Measurements from ENCODE around the gene CLDN19.
A peak's percentile ranks its signal among the peaks of the same experiment; 100 is the strongest.

Gene CLDN19, protein sequence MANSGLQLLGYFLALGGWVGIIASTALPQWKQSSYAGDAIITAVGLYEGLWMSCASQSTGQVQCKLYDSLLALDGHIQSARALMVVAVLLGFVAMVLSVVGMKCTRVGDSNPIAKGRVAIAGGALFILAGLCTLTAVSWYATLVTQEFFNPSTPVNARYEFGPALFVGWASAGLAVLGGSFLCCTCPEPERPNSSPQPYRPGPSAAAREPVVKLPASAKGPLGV

DNA sequence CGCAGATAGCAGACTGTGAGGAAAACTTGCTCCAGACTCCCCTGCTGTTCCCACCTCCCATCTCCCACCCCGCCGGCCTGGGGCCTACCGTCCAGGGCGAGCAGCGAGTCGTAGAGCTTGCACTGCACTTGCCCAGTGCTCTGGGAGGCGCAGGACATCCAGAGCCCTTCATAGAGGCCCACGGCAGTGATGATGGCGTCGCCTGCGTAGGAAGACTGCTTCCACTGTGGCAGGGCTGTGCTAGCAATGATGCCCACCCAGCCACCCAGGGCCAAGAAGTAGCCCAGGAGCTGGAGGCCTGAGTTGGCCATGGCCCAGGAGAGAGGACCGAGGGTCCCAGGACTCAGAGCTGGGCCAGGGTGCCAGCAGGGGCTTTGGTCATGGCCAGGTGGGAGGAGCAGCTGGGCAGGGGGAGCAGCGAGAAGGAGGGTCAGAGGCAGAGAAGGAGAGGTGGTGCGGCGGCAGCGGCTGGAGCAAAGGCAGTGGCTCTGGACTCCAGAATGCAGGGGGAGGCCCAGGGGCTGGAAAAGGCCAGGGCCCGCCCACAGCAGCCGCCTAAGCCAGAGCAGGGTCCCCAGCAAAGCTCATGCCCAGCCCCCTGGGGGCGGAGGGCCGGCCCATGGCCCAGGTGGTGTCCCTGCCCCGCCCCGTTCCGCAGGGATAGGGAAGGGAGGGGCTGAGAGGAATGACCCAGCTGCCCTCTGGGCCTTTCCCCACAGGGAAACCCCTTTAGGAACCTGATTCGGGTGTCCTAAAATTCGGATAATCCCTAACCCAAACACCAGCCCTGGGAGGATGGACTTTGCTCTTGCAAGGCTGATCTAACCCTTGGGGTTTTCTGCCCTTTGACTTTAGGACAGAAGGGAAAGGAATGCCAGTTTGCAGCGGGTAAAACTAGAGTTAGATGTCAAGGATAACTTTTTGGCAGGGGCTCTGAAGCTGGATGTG is at the start of gene CLDN19:
TSS of gene CLDN19 (minus strand) at position 484 of the 948 bp plus-strand sequence. CDS start at position 311, 173 bp downstream.
- no peak for DNase-seq (ENCODE audit: low read depth)

DNA sequence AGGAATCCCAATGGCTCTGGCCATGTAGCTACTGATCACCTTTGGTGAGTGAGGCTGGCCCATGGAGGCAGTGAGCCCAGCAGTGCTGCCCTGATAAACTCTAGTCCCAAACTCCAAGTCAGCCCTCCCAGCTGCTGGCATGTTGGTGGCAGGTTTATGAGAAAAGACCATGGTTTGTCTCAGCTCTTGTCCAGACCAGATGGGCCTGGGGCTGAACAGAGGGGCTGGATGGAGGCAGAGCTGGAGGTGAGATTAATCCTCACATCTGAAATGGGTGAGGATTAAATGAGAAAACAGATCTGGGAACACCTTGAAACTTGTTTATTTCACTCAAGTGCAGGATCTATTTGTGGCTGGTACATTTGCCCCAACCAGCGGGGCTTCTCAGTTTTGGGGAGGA is 48.0 kb upstream of the CLDN19 start:
- DNase-seq (ENCODE audit: low read depth), result no peak

DNA sequence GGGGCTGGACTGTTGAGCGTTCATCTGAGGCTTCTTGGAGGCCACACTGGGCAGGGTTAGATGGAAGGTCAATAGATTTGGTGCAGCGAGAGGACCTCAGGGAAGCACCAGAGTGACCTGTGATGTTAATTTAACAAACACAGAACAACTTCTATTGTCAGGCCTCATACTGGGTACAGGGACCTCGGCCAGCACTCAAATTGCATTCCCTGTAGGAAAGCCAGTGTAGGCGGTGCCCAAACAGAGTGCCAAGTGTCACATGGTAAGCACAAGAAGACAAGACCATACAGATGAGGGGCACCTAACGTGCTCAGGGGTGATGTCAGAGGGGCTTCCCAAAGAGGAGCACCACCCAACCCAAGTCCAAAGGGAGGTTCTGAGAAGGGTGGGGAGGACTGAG is 46.1 kb upstream of the CLDN19 start:
- DNase-seq (ENCODE audit: low read depth), result no peak

DNA sequence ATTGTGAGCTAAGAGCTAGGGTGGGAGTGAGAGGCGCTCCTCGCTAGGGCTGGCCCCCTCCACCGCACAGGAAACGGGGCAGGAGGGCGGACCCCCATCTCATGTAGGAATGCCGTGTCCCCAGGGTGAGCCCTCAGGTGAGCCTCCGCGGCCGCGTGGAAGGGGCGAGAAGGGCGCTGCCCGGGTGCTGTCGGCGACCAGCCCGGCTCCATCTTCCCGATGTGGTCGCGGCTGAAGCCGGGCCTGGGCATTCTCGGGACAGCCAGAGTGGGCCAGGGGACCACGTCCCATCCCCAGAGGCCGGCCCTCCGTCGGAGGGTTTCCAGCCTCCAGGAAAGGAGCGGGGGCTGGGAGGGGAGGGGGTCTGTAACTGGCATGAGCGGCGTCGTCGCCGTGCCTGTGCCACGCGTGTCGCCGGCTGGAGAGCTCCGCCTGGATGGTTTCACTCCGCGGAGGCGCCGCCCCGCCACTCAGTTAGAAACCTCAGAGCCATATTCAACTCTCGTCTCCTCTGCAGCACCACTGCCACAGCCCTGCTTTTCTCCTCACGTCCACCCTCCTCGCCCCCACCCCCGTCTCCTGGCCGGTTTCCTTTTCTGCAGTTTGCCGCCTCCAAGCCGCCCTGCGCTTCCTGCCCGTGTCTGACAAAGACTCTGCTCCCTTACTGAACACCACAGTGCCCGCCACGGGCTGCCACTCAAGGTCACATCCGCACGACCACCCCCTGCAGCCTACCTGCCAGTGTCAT is 45.1 kb upstream of the CLDN19 start, which contains the start of gene TMEM269:
TSS of gene TMEM269 (plus strand) at position 46 of the 748 bp plus-strand sequence. CDS start 4,903 bp downstream, outside the sequence.
- DNase-seq (ENCODE audit: low read depth), result peak; percentile 6

DNA sequence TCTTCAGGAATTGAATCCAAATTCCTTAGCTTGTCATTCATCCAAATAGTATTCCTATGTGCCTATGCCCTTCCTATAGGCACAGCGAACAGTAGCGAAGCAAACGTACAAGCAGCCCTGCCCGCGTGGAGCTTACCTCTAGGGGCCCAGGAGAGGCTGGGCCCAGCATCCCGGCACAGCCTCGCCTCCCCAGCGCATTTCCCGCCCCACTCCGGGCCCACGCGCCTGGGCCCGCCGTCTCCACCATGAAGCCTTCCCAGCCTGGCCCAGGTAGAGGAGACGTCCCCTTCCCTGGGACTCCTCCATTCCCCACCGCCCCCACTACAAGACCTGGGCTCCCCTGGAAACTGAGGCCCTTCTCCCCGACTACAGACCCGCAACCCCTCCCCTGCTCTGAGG is 44.5 kb upstream of the CLDN19 start:
- DNase-seq (ENCODE audit: low read depth), result no peak

DNA sequence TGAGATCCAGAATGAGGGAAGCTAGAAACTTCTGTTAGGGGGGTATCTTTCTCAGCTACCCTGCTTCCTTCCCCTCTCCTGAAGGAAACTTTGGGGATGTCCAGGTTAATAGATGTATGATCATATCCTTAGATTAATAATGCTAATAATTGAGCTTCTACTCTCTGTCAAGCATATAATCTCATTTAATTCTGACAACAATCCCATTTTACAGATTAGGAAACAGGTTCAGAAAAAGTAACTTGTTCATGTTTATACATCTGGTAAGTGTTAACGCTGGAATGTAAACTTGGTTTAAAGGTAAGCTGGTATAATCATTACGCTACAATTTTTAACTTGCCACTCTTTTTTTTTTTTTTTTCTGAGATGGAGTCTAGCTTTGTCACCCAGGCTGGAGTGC is 43.1 kb upstream of the CLDN19 start:
- DNase-seq (ENCODE audit: low read depth), result no peak

DNA sequence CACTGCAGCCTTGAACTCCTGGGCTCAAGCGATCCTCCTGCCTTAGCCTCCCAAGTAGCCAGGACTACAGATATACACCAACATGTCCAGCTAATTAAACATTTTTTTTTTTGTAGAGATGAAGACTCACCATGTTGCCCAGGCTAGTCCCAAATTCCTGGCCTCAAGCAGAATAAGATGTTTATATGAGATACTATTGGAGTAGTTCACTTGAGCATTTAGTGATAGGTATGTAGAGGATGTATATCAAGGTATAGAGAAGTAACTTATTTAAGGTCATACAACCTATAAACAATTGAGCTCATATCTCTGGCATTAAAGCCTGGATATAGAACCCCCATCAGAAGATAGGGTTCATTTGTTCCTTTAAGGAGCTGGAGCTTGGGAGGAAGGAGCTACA is 40.1 kb upstream of the CLDN19 start:
- no peak for DNase-seq (ENCODE audit: low read depth)

DNA sequence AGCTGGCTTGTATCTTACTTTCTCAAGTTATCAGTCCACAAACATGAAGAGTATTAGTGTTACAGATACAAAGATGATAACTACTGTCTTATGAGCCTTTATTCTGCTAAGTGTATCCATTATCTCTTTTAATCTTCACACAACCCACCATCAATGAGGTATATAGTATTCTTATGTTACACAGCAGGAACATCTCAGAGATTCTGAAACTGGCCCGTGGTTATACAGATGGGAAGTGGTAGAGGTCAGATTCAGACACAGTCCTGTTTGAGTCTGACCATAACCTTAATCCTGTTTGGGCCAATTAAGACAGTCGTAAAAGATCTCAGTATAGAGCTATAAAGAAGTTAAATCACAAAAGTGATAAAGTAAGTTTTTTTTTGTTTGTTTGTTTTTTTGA is 39.7 kb upstream of the CLDN19 start:
- no peak for DNase-seq (ENCODE audit: low read depth)

DNA sequence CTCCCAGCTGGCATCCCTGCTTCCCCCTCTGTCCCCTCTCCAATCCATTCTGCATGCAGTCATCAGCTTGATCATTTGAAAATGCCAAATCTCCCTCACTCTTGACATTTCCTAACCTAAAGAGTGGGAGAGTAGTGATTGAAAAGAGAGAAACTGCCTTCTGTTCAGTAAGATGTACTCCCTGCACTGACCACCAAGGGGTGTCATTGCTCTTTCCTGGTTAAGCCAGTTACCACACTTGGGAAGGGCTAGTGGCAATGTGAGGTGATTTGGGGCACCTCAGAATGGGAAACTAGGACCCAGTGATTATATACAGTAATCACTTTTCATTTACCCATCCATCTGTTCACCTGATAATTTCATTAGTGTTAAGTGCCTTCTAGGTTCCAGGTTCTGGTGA is 37.8 kb upstream of the CLDN19 start:
- DNase-seq (ENCODE audit: low read depth), result no peak

DNA sequence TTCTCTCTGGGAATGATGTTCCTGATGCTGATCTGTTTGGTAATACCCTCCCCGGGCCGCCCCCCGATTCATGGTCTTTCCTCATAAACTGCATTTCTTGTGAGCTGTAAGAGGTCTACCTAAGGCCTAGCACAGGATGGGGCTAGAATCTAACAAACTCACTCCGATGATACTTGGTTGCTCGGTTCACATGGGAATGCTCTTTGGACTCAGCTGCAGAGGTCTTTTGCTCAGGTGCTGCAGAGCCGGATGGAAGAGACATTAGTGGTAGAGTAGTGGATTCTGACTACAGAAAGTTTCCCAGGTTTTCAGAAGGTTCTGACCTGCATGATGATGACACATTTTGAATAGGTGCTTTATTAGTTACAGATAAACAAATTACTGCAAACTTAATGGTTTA is 36.5 kb upstream of the CLDN19 start:
- DNase-seq (ENCODE audit: low read depth), result no peak

DNA sequence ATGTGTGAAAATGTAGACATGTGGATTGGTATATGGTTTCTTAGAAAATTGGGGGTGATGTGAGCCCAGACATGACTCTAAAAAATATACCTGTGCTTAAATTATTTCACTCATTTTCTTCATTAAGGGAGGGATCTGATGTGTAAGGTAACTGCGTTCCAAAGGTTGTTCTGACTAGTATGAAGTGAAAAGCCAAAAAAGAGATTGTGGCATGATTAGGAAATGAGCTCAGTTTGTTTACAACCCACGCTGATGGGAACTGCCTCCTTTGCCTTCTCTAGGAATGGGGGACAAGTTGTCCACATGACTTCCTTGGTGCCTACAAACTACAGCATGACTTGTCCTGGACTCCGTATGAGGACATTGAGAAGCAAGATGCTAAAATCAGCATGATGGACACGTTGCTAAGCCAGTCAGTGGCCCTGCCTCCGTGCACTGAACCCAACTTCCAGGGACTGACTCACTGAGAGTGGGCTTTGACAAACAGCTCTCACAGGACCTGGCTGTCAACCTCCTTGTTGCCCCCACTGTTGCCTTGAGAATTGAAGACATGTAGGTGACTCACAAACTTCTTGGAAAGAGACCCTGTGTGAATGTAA is 35.0 kb upstream of the CLDN19 start:
- no peak for DNase-seq (ENCODE audit: low read depth)

DNA sequence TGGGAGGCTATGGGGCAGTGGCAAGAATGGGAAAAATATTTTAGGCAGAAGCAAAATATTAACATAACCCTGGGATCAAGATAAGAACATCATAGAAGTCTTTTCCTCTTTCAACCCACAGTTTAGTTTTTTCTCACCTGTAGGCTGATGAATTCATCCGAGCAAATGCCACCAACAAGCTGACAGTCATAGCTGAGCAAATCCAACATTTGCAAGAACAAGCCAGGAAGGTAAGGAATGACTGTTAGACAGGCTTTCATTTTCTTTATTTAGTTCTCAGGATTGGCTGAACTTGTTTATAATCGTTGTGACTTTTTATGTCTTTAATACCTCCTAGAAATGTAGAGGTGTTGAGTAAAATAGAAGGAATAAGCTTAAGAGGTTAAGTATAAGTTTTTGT is 33.4 kb upstream of the CLDN19 start:
- no peak for DNase-seq (ENCODE audit: low read depth)

DNA sequence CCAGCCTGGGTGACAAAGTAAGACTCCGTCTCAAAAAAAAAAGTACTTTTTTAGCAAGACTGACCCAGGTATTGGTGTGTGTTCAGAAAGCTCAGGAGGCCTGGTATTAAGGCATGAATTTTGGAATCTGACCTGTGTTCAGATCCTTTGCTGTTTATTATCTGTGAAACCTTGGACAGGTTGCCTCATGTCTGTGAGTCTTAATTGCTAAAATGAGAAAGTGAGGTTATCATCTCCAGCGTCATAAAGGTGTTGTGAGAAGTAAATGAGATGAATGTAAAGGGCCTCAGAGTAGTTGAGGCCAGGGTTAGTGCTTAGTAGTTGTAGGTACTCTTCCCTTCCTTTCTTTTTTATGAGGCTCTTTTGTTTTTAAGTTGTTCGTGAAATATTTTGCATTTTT is 29.8 kb upstream of the CLDN19 start:
- DNase-seq (ENCODE audit: low read depth), result no peak

DNA sequence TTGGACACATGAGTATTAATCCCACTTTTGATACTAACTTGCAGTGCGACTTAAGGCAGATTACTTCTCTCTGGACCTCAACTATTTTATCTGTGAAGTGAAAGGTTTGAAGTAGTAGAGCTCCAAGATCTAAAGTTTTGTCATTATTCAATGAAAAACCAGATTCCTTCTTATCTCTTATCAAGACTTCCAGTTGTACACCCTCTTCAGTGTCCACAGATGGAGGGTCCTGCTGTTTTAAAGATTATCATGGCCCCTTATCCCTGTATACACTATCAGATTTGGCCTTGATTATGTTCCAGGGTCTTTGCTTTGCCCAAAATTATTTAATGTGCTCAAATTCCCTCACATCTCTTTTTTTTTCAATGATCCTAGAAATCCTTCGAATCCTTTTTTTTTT is 28.1 kb upstream of the CLDN19 start:
- DNase-seq (ENCODE audit: low read depth), result no peak

DNA sequence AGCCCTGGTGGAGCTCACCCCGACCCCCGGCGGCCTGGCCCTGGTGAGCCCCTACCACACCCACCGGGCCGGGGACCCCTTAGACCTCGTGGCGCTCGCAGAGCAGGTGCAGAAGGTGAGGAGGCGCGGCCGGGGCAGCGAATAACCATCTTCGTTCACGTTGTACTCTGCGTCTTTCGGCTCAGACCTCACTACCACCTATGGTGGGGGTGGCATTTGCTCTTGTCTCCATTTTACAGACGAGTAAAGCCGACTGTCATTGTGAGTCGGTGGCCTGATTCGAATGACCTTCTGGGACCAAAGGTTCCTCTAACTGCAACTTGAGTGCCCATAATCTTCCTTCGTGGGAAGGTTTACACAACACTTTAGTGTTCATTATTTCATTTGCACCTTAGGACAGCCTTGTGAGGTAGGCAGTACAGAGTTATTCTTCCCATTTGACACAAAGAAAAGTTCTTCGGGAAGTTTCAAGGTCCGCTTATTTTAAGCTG is 27.5 kb upstream of the CLDN19 start:
- DNase-seq (ENCODE audit: low read depth), result no peak

DNA sequence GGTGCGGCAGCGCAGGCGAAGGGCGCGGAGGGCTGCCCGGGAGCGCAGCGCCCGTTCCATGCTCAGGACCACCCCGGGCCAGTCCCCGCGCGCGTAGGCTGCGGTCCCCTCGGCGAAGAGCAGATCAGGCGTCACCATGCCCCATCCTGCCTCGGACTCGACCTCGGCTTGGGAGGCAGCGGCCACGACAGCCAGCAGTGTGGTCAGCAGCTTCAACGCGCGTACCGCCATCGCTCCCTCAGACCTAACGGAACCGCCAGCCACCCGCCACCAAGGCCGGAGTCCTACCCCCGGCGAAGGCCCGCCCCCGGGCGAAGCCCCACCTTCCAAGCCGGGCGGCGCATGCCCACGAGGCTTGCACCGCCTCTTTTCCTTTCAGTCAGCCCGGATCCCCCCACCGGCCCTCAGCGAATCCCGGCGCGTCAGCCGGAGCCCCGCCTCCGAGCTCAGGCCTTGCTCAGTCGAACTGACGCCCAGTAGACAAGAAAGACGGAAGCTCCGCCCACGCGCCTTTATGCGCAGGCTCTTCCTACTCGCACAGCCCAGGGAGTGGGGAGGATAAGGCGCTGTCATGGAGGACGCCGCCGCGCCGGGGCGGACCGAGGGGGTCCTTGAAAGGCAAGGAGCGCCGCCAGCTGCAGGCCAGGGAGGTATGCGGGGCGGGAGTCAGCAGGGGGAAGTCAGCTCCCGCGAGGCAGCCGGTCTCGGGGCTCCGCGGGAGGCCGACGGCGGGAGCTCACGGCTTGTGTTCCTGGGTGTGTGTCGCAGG is 26.9 kb upstream of the CLDN19 start, which contains the start of the genes C1orf50 and P3H1:
TSS of gene C1orf50 (plus strand) at position 509 of the 769 bp plus-strand sequence. CDS start at position 572, 63 bp downstream.
TSS of gene P3H1 (minus strand) at position 288 of the 769 bp plus-strand sequence. CDS start at position 231, 57 bp downstream.
- peak; percentile 98 for DNase-seq (ENCODE audit: low read depth)

DNA sequence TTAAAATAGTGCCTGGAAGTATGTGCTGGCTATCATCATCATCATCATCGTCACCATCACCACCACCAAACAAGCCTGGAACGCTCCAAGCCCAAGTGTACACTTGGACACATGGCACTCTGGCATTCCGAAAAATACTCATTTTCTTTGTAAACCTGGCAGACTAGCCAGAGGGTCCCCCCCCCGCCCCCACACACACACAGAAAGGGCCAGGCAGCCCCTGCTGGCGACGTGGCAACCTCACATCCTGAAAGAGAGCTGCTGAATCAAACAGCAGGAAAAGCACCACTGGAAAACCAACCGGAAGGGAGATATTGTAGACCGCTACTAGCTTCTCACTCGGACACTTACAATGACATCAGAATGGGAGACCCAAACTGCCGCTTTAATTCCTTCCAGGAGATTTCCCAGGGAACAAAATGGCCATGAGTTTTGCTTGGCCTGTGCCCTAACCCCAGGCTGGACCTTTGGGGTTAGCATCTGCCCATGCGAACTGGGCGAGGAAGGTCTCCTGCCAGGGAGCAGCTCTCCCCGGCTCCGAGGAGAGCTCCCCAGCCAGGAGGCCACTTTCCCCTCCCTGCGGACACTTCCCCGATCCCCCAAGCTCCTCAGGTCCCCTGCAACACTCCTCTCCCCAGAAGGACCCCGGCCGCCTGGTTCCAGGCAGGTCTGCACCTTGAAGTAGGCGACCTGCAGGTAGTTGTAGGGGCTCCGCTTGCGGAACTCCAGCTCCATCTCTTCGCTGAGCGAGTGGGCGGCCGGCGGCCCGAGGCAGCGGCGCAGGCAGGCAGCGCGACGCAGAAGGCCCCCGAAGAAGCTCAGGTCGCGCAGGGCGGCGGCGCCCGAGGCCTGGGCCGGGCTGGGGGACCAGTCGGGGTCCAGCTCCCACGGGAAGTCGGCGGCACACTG is 26.1 kb upstream of the CLDN19 start:
- no peak for DNase-seq (ENCODE audit: low read depth)

DNA sequence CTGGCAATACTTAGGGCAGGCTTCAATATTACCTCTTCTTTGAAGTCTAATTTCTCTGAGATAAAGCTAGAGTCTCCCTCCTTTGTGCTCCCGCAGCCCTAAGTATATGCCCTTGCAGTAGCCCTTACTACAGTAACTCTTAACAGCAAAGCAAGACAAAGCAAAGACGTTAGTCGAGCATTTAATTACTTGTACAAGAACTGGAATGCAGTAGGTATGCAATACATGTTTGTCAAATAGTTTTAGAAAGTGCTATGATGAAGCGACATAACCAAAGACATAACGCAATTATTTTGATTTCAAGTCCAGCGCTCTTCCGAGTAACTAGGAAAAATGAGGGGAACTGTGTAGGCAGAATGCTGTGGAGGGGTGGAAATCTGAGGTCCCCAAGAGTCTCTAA is 25.2 kb upstream of the CLDN19 start:
- DNase-seq (ENCODE audit: low read depth), result no peak

DNA sequence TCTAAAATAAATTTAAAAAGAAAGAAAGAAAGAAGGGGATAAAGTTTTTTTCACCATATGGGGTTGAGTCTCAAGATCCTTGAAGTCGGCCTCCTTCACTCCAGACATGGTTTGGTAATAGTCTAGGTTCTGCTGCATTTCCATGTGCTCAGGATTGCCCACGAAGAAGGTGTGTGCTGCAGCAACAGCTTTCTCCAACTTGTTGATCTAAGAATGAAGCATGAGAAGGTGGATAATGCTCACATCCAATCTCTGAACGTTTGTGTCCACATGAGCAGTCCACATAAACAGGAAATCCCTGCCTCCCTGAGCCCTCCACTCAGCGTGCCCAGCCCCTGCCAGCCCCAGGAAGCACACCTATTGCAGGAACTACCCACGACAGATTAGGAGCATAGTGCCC is 22.2 kb upstream of the CLDN19 start:
- no peak for DNase-seq (ENCODE audit: low read depth)

DNA sequence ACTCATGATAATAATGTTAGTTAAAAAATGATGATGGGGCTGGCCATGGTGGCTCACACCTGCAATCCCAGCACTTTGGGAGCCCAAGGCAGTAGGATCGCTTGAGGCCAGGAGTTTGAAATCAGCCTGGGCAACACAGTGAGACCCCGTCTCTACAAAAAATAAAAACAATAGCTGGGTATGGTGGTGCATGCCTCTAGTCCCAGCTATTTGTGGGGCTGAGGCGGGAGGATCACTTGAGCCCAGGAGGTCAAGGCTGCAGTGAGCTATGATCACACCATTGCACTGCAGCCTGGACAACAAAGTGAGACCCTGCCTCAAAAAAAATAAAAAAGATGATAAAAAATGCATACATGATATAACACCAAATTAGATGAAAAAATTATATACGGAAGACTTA is 21.5 kb upstream of the CLDN19 start:
- DNase-seq (ENCODE audit: low read depth), result no peak

Measured in stimulated activated CD8-positive, alpha-beta memory T cell treated with anti-CD3 and anti-CD28 coated beads, Interleukin-12 subunit alpha, Interleukin-12 subunit beta, amount 100 ng/mL, for 1 hour (primary cell).